Measurements from ENCODE around the gene STAMBPL1. TPM values are rescaled to one million over a fixed set of nuclear protein-coding genes. Genes with fewer than 3 reads are reported as not detected.

The STAMBPL1 gene
- total and polyA plus RNA-seq, 8 donors, result 1.2 to 3.5 (median 2.3) TPM

DNA sequence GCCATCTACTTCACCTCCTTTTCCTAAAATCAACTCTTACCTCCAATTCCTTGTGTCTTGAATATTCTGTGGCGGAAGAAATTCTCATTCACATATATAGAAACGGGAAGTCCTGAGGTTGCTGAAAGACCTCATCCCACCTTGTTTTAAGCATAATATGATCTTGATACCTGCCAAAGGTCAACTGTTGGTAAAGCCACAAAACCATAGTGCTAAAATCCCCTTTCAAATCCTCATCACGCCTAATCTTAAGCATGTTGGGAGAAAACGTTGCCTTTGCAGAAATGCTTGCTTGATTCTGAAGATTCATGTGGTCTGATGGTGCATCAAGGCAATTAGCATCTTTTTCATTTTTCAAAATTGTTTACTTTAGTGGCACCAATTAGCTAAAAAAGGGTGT, 36.9 kb upstream of the STAMBPL1 start:
- no peak for TF ChIP-seq CTCF (IDR thresholded peaks at IDR 0.05)
- no peak overlapping the region for H3K4me3 ChIP-seq
- H3K4me1 ChIP-seq, result peaks cover 7 to 26% (median 13%) of the 10 kb centered on the region in 3 donors
- ATAC-seq (no peak), FAIRE-seq (no peak), DNase-seq (no peak)
- H3K36me3 ChIP-seq, result no peaks in the 10 kb centered on the region
- no peaks in the 10 kb centered on the region for H3K9me3 ChIP-seq
- 90 to 93% methylated on average over 4 of the region's 4 CpGs for WGBS, 2 donors
- H3K27me3 ChIP-seq, result no peaks in the 10 kb centered on the region
- intact Hi-C loops (cut with DNase I), result no loop called here
- H3K27ac ChIP-seq, result no peak overlapping the region

- intact Hi-C loops (cut with DNase I), result no loop called here
- FAIRE-seq, result no peak
Observed at GRCh38 chr10:88848499-88848898, 31.5 kb upstream of the STAMBPL1 start.

DNA sequence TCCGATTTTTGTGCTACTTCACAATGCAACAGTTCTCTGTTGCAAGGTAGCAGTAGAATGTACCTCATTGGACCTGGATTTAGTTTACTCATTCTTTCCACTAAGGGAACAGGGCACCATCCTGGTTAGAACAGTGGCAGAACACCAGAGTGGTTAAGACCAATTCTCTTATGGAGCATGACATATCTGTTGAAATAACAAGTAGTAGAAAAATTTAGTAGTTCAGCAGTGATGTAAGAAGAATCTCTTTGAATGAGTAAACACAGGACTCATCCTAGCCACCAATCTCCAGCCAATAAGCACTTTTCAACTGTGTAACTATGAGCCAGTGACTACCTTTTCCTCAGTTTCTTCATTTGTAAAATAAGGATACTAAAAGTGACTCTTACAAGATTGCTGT, 30.8 kb upstream of the STAMBPL1 start:
- H3K4me3 ChIP-seq, result peak overlapping the region in 1 of 4 donors; percentile 33
- no peak for TF ChIP-seq CTCF (IDR thresholded peaks at IDR 0.05)
- FAIRE-seq, result no peak
- H3K4me1 ChIP-seq, result peaks cover 9 to 43% (median 16%) of the 10 kb centered on the region in 3 donors
- 91 to 93% methylated on average over 1 of the region's 1 CpG for WGBS, 2 donors
- no peaks in the 10 kb centered on the region for H3K27me3 ChIP-seq
- intact Hi-C loops (cut with DNase I), result no loop called here
- H3K9me3 ChIP-seq, result no peaks in the 10 kb centered on the region
- DNase-seq, result no peak
- ATAC-seq, result no peak
- H3K36me3 ChIP-seq, result no peaks in the 10 kb centered on the region
- no peak overlapping the region for H3K27ac ChIP-seq

More at GRCh38 chr10:88848499-88848898, 31.5 kb upstream of the STAMBPL1 start:
- DNase-seq (no peak), ATAC-seq (peak in 1 of 4 donors; percentile 21)
- no peaks in the 10 kb centered on the region for H3K27me3 ChIP-seq
- H3K9me3 ChIP-seq, result no peaks in the 10 kb centered on the region
- H3K36me3 ChIP-seq, result no peaks in the 10 kb centered on the region
- TF ChIP-seq CTCF (IDR thresholded peaks at IDR 0.05), result no peak
- 39 to 41% methylated on average over 1 of the region's 1 CpG for whole genome bisulfite sequencing, 2 donors
- H3K27ac ChIP-seq, result no peak overlapping the region
- H3K4me3 ChIP-seq, result no peak overlapping the region
- peaks cover 9 to 37% (median 13%) of the 10 kb centered on the region in 3 donors for H3K4me1 ChIP-seq

DNA sequence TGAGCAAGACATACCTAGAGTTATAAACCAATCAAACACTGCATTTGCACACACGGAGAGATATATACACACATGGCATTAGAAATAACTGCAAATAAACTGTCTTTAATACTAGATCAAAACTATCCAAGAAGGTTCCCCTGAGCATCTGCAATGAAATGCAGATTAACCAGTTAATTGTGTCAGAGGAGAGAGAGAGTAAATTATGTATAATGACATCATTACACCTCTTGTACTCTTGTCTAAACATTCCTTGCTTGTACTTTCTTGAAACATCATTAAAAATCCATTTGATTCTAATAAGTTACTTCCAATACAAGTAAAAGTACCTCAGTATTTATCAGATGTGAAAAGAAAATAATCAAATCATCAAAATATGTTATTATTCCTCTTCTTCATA, 29.3 kb upstream of the STAMBPL1 start:
- no peaks in the 10 kb centered on the region for H3K27me3 ChIP-seq
- no peak for ATAC-seq
- intact Hi-C loops (cut with DNase I), result no loop called here
- DNase-seq, result no peak
- H3K36me3 ChIP-seq, result no peaks in the 10 kb centered on the region
- 73 to 80% methylated on average over 1 of the region's 1 CpG for WGBS, 2 donors
- H3K4me1 ChIP-seq, result peaks cover 9 to 49% (median 18%) of the 10 kb centered on the region in 3 donors
- no peaks in the 10 kb centered on the region for H3K9me3 ChIP-seq
- H3K4me3 ChIP-seq, result peak overlapping the region in 2 of 4 donors; percentile 1 to 33
- TF ChIP-seq CTCF (IDR thresholded peaks at IDR 0.05), result no peak
- peak; percentile 9 for FAIRE-seq
- peak overlapping the region in 1 of 4 donors; percentile 78 for H3K27ac ChIP-seq

DNA sequence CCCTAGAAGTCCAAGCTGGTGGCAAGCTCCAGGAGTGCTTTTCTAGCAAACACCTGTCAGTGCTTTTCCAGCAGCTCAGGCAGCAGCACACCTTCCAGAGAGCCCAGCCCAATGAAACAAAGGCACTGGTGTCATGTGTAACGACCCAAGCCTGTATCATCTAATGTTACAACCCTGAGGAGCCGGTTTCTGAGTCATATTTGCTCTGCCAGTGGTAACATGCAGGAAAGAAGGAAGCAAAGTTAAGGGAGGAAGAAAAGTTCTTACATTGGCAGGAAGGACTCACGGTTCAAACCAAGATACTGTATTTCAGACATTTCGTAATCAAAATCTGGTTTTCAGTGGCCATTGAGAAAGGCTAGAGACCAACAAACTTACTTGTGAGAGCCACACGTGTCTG, 28.3 kb upstream of the STAMBPL1 start, which contains the start of gene ANKRD22:
Gene ANKRD22 (minus strand): TSS at position 139 of the 400 bp plus-strand sequence. CDS start 237 bp downstream, outside the sequence.
- DNase-seq (peak; percentile 28 to 81 (median 68)), ATAC-seq (peak; percentile 94 to 98 (median 96)), FAIRE-seq (no peak)
- Histone ChIP-seq H3K27me3 (no peaks in the 10 kb centered on the region), H3K4me3 (peak within 1 kb of the TSS in 2 of 4 donors; percentile 1 to 33), H3K9me3 (no peaks in the 10 kb centered on the region), H3K36me3 (no peaks in the 10 kb centered on the region), H3K4me1 (peaks cover 9 to 45% (median 18%) of the 10 kb centered on the region in 3 donors), H3K27ac (peak within 1 kb of the TSS in 2 of 4 donors; percentile 57 to 78)
- intact Hi-C loops (cut with DNase I), result no loop called here
- no peak for TF ChIP-seq CTCF (IDR thresholded peaks at IDR 0.05)
- 16 to 19% methylated on average over 5 of the region's 5 CpGs for WGBS, 2 donors

All from pancreas (tissue), 10 donors.